OCI-LY3 (cell line): ENCODE results near the gene TOMM22.

Experiments used
- CTCF ChIP-seq: fragments of 200-600, 300-600 bp; sonication (generic); IDR thresholded peaks from 2 replicates; pipeline ENCODE4 v1.5.1; 2014; ENCODE audit warnings: antibody characterized with exemption, low read length, low read depth
- EZH2phosphoT487 ChIP-seq: fragments of 200-600 bp; shearing (Covaris generic); IDR thresholded peaks from 2 replicates; pipeline ENCODE4 v1.6.1; 2018; ENCODE audit warnings: antibody characterized with exemption, mixed run types, low read depth

- TF ChIP-seq CTCF (no peak), EZH2phosphoT487 (no peak)
Observed at GRCh38 chr22:38649841-38650522, 31.8 kb upstream of the TOMM22 start.
